Thoracic aorta (tissue), 2 donors: Measurements from ENCODE around the gene CCNB1IP1. TPM values are rescaled to one million over a fixed set of nuclear protein-coding genes. Genes with fewer than 3 reads are reported as not detected.

ENCODE experiments used
- ATAC-seq: fragments of 150-250 bp; one replicate; pipeline ENCODE4 v1.8.0; 2017; ENCODE audit warnings: low read depth; ENCODE audit not compliant: insufficient number of reproducible peaks, low FRiP score
- DNase-seq: peaks from one replicate; pipeline ENCODE4 v3.0.0-alpha.2; 2020; ENCODE audit warnings: low spot score
- H3K27ac ChIP-seq, 2 donors: fragments of 200-600 bp; sonication (generic); 1 replicate in 1 of 2; 2 replicates in 1 of 2; pipeline ENCODE4 v1.5.1; 2016; ENCODE audit warnings: mild to moderate bottlenecking in 2 of 2, moderate library complexity in 2 of 2
- H3K27me3 ChIP-seq: fragments of 200-600 bp; sonication (generic); replicated peaks from 2 replicates; pipeline ENCODE4 v1.6.0; 2016; ENCODE audit warnings: mild to moderate bottlenecking; ENCODE audit not compliant: insufficient read depth
- H3K36me3 ChIP-seq: fragments of 200-600 bp; sonication (generic); one replicate; pipeline ENCODE4 v1.5.1; 2016
- H3K4me1 ChIP-seq, 2 donors: fragments of 200-600 bp; sonication (generic); 1 replicate in 1 of 2; 2 replicates in 1 of 2; pipeline versions ENCODE4 v1.5.1 to v1.6.0; 2016; ENCODE audit warnings: low read depth in 2 of 2, mild to moderate bottlenecking in 1 of 2; ENCODE audit not compliant: control insufficient read depth in 1 of 2
- H3K4me3 ChIP-seq: fragments of 200-600 bp; sonication (generic); 2 replicates; pipeline ENCODE4 v1.5.1; 2016; ENCODE audit warnings: mild to moderate bottlenecking
- H3K9me3 ChIP-seq: fragments of 200-600 bp; sonication (generic); 2 replicates; pipeline ENCODE4 v1.5.1; 2016
- CTCF ChIP-seq: fragments of 200-600 bp; sonication (generic); IDR thresholded peaks from one replicate; pipeline ENCODE4 v1.5.1; 2019; ENCODE audit warnings: antibody characterized with exemption
- total RNA-seq, 2 donors: library from RNA; depleted of rRNA; stranded (reverse); fragments of >200 nt; gene quantifications; one replicate each; pipeline versions ENCODE4 v1.1.0 to v1.2.3, GENCODE V29; 2016

Gene CCNB1IP1, protein sequence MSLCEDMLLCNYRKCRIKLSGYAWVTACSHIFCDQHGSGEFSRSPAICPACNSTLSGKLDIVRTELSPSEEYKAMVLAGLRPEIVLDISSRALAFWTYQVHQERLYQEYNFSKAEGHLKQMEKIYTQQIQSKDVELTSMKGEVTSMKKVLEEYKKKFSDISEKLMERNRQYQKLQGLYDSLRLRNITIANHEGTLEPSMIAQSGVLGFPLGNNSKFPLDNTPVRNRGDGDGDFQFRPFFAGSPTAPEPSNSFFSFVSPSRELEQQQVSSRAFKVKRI
- total RNA-seq: 10 to 100 TPM; 47.7 to 60.3 TPM

- Histone ChIP-seq H3K36me3 (no peaks in the 10 kb centered on the region), H3K27ac (peak within 1 kb of the TSS; percentile 88 to 97), H3K4me3 (peak within 1 kb of the TSS; percentile 85), H3K27me3 (no peaks in the 10 kb centered on the region), H3K4me1 (peaks cover 8 to 34% of the 10 kb centered on the region in 2 donors), H3K9me3 (no peaks in the 10 kb centered on the region)
- ATAC-seq (peak; percentile 100), DNase-seq (peak; percentile 31)
- TF ChIP-seq CTCF: no peak
These were observed at the start of gene CCNB1IP1 for GRCh38 chr14:20332788-20333493. TSS of gene CCNB1IP1 (minus strand) at chr14:20333279. CDS start at chr14:20316523, 16,756 bp downstream.

- ATAC-seq (no peak), DNase-seq (no peak)
- Histone ChIP-seq H3K27me3 (no peaks in the 10 kb centered on the region), H3K36me3 (peaks cover 94% of the 10 kb centered on the region), H3K4me3 (no peak overlapping the region), H3K9me3 (no peaks in the 10 kb centered on the region), H3K27ac (no peak overlapping the region), H3K4me1 (no peaks in the 10 kb centered on the region)
- TF ChIP-seq CTCF: no peak
These were observed 49.4 kb upstream of the CCNB1IP1 start for GRCh38 chr14:20382526-20382925.

DNA sequence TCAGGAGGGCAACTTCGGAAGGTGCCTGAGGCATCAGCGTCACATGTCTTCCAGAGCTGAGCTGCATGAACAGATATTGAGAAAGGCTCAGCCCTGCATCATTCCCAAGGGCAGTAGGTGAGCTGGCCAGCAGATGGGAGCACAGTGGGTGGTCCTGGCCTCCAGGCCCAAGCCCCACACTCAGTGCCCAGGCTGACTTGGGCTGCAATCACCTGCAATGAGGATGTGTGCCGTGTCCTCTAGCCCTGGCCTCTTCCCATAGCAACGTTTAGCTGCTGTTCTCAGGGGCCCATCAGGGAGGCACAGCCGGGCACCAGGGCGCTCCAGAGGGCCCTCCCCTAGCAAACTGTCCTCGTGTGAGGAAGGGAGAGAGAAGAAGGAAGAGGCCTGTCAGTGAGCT lies 48.3 kb upstream of the CCNB1IP1 start:
- no peak for ATAC-seq
- no peaks in the 10 kb centered on the region for H3K27me3 ChIP-seq
- H3K36me3 ChIP-seq: peaks cover 95% of the 10 kb centered on the region
- no peak for DNase-seq
- H3K9me3 ChIP-seq: no peaks in the 10 kb centered on the region
- no peaks in the 10 kb centered on the region for H3K4me1 ChIP-seq
- no peak overlapping the region for H3K4me3 ChIP-seq
- TF ChIP-seq CTCF: no peak
- no peak overlapping the region for H3K27ac ChIP-seq

DNA sequence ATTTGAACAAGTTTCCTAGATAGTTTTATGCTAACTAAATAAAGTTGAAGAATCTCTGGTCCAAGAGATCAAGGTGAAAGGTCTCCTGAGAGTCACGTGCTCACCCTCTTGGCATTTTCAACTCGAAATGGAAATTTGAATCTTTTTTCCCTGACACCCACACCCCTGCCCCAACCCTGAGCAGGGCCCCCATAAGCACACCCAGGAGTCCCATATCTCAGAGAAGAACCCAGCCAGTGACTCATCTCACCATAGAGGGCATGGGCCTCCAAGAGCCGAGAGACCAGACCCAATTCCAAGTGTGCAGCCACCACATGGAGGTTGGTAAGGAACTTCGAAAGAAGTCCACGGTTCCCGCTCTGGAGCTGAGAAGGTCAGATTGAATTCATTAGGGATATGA lies 47.6 kb upstream of the CCNB1IP1 start:
- H3K36me3 ChIP-seq: peaks cover 95% of the 10 kb centered on the region
- no peak overlapping the region for H3K27ac ChIP-seq
- no peak for TF ChIP-seq CTCF

GRCh38 chr14:20379743-20380142 lies 46.7 kb upstream of the CCNB1IP1 start:
- TF ChIP-seq CTCF: no peak
- ATAC-seq (no peak), DNase-seq (no peak)
- Histone ChIP-seq H3K9me3 (no peaks in the 10 kb centered on the region), H3K36me3 (peaks cover 94% of the 10 kb centered on the region), H3K27me3 (no peaks in the 10 kb centered on the region), H3K4me3 (no peak overlapping the region), H3K27ac (no peak overlapping the region), H3K4me1 (no peaks in the 10 kb centered on the region)

More for the DNA sequence above, 47.6 kb upstream of the CCNB1IP1 start:
- no peaks in the 10 kb centered on the region for H3K4me1 ChIP-seq
- H3K27me3 ChIP-seq: no peaks in the 10 kb centered on the region
- DNase-seq (no peak), ATAC-seq (no peak)
- no peaks in the 10 kb centered on the region for H3K9me3 ChIP-seq
- no peak overlapping the region for H3K4me3 ChIP-seq
